GM23338 (cell line): ENCODE data around the gene TRIM61. TPM values are rescaled to one million over a fixed set of nuclear protein-coding genes. Genes with fewer than 3 reads are reported as not detected.

Experiments used
- ATAC-seq: fragments of 200-7000 bp; cut with Tn5 transposase; 3 replicates; pipeline ENCODE4 v1.9.1; 2020
- DNase-seq: peaks from one replicate; pipeline ENCODE4 v3.0.0-alpha.2; 2015; ENCODE audit warnings: low spot score
- H2AFZ ChIP-seq: fragments of 200-600 bp; sonication (generic); 2 replicates; pipeline ENCODE4 v1.8.0; 2016; ENCODE audit warnings: antibody characterized with exemption, mild to moderate bottlenecking, moderate library complexity
- H3F3A ChIP-seq: fragments of 200-600 bp; sonication (generic); replicated peaks from 2 replicates; pipeline ENCODE4 v1.8.0; 2017; ENCODE audit warnings: antibody characterized with exemption, mixed run types, low read depth
- H3K27ac ChIP-seq: fragments of 200-600 bp; sonication (generic); 2 replicates; pipeline ENCODE4 v1.6.1; 2016; ENCODE audit warnings: low read depth
- H3K27me3 ChIP-seq: fragments of 200-600 bp; sonication (generic); 2 replicates; pipeline ENCODE4 v1.8.0; 2016; ENCODE audit warnings: mild to moderate bottlenecking, mixed run types, moderate library complexity; ENCODE audit not compliant: insufficient read depth
- H3K36me3 ChIP-seq: fragments of 200-600 bp; sonication (generic); 2 replicates; pipeline ENCODE4 v1.8.0; 2016; ENCODE audit warnings: mild to moderate bottlenecking; ENCODE audit not compliant: insufficient read depth
- H3K4me1 ChIP-seq: fragments of 200-600 bp; sonication (generic); 2 replicates; pipeline ENCODE4 v1.8.0; 2016; ENCODE audit warnings: mild to moderate bottlenecking, moderate library complexity; ENCODE audit not compliant: insufficient read depth
- H3K4me2 ChIP-seq: fragments of 200-600 bp; sonication (generic); 2 replicates; pipeline ENCODE4 v1.7.1; 2017; ENCODE audit warnings: mixed run types
- H3K4me3 ChIP-seq: fragments of 200-600 bp; sonication (generic); 2 replicates; pipeline ENCODE4 v1.6.1; 2016; ENCODE audit warnings: mixed run types
- H3K79me2 ChIP-seq: fragments of 200-600 bp; sonication (generic); replicated peaks from 2 replicates; pipeline ENCODE4 v1.8.0; 2017; ENCODE audit warnings: mild to moderate bottlenecking; ENCODE audit not compliant: insufficient read depth
- H3K9me2 ChIP-seq: fragments of 200-600 bp; sonication (generic); 2 replicates; pipeline ENCODE4 v1.8.0; 2017; ENCODE audit not compliant: insufficient read depth
- H4K20me1 ChIP-seq: fragments of 200-600 bp; sonication (generic); replicated peaks from 2 replicates; pipeline ENCODE4 v1.8.0; 2017; ENCODE audit warnings: mild to moderate bottlenecking; ENCODE audit not compliant: insufficient read depth
- H3K27ac Mint-ChIP-seq: 2 replicates; pipeline ENCODE4 v1.8.0; 2020; ENCODE audit warnings: inconsistent platforms, mild to moderate bottlenecking, moderate library complexity, mixed read lengths
- H3K27me3 Mint-ChIP-seq: 3 replicates; pipeline ENCODE4 v1.8.0; 2022; ENCODE audit warnings: low read depth, mild to moderate bottlenecking, moderate library complexity, mixed read lengths, inconsistent platforms; ENCODE audit not compliant: insufficient read depth, poor library complexity
- H3K36me3 Mint-ChIP-seq: 3 replicates; pipeline ENCODE4 v1.8.0; 2021; ENCODE audit warnings: low read depth, mild to moderate bottlenecking, inconsistent platforms, moderate library complexity, mixed read lengths
- H3K4me1 Mint-ChIP-seq: 3 replicates; pipeline ENCODE4 v1.8.0; 2020; ENCODE audit warnings: mild to moderate bottlenecking, inconsistent platforms, mixed read lengths
- H3K4me3 Mint-ChIP-seq: 3 replicates; pipeline ENCODE4 v1.8.0; 2021; ENCODE audit warnings: moderate library complexity, mild to moderate bottlenecking, inconsistent platforms, mixed read lengths
- H3K9me3 Mint-ChIP-seq: 3 replicates; pipeline ENCODE4 v1.8.0; 2020; ENCODE audit warnings: moderate library complexity, mild to moderate bottlenecking, inconsistent platforms, mixed read lengths
- CREB1 ChIP-seq: fragments of 250-450 bp; sonication (Bioruptor Pico); IDR thresholded peaks from 2 replicates; pipeline ENCODE4 v1.5.0; 2020; ENCODE audit warnings: low read depth, mild to moderate bottlenecking, moderate library complexity
- EZH2 ChIP-seq: fragments of 200-600 bp; sonication (generic); IDR thresholded peaks from one replicate; pipeline ENCODE4 v1.8.0; 2017; ENCODE audit warnings: antibody characterized with exemption, mild to moderate bottlenecking, low read depth; ENCODE audit not compliant: unreplicated experiment
- JUNB ChIP-seq: IDR thresholded peaks from one replicate; pipeline ENCODE4 v1.6.1; 2016; ENCODE audit warnings: antibody characterized with exemption; ENCODE audit not compliant: unreplicated experiment
- NANOG ChIP-seq: IDR thresholded peaks from 2 replicates; pipeline ENCODE4 v1.6.1; 2016; ENCODE audit warnings: antibody characterized with exemption, borderline replicate concordance
- STAT1 ChIP-seq: IDR thresholded peaks from one replicate; pipeline ENCODE4 v1.6.1; 2016; ENCODE audit warnings: antibody characterized with exemption; ENCODE audit not compliant: unreplicated experiment
- ZNF114 ChIP-seq: fragments of 250-450 bp; sonication (Bioruptor Pico); IDR thresholded peaks from 2 replicates; pipeline ENCODE4 v1.5.0; 2020; ENCODE audit warnings: mild to moderate bottlenecking, moderate library complexity
- ZNF331 ChIP-seq: fragments of 250-450 bp; sonication (Bioruptor Pico); IDR thresholded peaks from 2 replicates; pipeline ENCODE4 v1.5.0; 2020; ENCODE audit warnings: low read depth, mild to moderate bottlenecking, moderate library complexity
- polyA plus RNA-seq: library from polyadenylated mRNA; unstranded; fragments of >200 nt; fragmentation: Nextera tagmentation; extraction: Ambion mirVana; gene quantifications from 2 replicates; pipeline ENCODE4 v1.2.1, GENCODE V29; 2016
- total RNA-seq: library from RNA; depleted of rRNA; stranded (reverse); fragments of >200 nt; shearing (Covaris generic); gene quantifications from 2 replicates; pipeline ENCODE4 v1.2.3, GENCODE V29; 2014
- TF ChIP-seq, protein P1 (sequence below): fragments of 250-450 bp; sonication (Bioruptor Pico); IDR thresholded peaks from 2 replicates; pipeline ENCODE4 v1.5.0; 2020; ENCODE audit warnings: mild to moderate bottlenecking, moderate library complexity
- TF ChIP-seq, protein P2 (sequence below): IDR thresholded peaks from 2 replicates; pipeline ENCODE4 v1.6.1; 2016; ENCODE audit warnings: antibody characterized with exemption
- TF ChIP-seq, protein P3 (sequence below): IDR thresholded peaks from one replicate; pipeline ENCODE4 v1.6.1; 2018; ENCODE audit warnings: antibody characterized with exemption; ENCODE audit not compliant: unreplicated experiment
- TF ChIP-seq, protein P4 (sequence below), 2 experiments: fragments of 200-600 bp in 1 of 2; sonication (generic) in 1 of 2; conservative IDR thresholded peaks; 2 replicates each; pipeline versions ENCODE4 v1.5.1 to v1.6.1; 2016 to 2017; ENCODE audit warnings: antibody characterized with exemption in 2 of 2, low read depth in 2 of 2, mild to moderate bottlenecking in 2 of 2, moderate library complexity in 1 of 2

TRIM61 gene
- total and polyA plus RNA-seq, 2 experiments from 2014 or later: 0.38 TPM; not detected in 1

DNA sequence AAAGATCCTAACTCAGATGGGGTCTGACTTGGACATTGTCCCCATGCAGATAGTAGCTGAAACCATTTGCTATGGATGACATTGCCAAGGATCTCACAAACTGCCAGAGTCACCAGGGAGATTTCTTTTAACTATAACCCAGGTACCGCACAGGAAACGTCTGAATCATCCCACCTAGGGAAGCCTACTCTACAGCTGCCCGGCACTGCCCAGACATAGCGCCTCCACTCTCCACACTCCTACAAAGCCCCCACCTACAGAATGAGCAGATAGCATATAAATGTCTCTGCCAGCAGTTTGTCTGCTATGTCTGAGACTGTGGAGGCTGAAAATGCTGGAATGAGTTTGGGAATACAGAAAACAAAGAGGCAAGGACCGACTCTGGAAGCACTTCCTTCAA is 32.3 kb downstream of the TRIM61 start:
- Histone ChIP-seq H3F3A (0 out of 2 replicates have a peak, but pooled peaks cover 3% of the 10 kb centered on the region), H3K27me3 (no peaks in the 10 kb centered on the region), H3K4me3 (no peak overlapping the region), H4K20me1 (no peaks in the 10 kb centered on the region), H3K4me1 (no peaks in the 10 kb centered on the region), H3K27ac (no peak overlapping the region), H3K4me2 (no peak overlapping the region), H3K9me2 (peaks cover 8% of the 10 kb centered on the region; the same call in 1 of the 2 replicates), H2AFZ (peak overlapping the region; percentile 93), H3K36me3 (no peaks in the 10 kb centered on the region), H3K79me2 (no peaks in the 10 kb centered on the region)
- TF ChIP-seq EZH2 (no peak), STAT1 (no peak), ZNF331 (CRISPR knock-in tag) (no peak), JUNB (no peak), CREB1 (no peak), NANOG (no peak), ZNF114 (CRISPR knock-in tag) (no peak)
- TF ChIP-seq, protein P1, sequence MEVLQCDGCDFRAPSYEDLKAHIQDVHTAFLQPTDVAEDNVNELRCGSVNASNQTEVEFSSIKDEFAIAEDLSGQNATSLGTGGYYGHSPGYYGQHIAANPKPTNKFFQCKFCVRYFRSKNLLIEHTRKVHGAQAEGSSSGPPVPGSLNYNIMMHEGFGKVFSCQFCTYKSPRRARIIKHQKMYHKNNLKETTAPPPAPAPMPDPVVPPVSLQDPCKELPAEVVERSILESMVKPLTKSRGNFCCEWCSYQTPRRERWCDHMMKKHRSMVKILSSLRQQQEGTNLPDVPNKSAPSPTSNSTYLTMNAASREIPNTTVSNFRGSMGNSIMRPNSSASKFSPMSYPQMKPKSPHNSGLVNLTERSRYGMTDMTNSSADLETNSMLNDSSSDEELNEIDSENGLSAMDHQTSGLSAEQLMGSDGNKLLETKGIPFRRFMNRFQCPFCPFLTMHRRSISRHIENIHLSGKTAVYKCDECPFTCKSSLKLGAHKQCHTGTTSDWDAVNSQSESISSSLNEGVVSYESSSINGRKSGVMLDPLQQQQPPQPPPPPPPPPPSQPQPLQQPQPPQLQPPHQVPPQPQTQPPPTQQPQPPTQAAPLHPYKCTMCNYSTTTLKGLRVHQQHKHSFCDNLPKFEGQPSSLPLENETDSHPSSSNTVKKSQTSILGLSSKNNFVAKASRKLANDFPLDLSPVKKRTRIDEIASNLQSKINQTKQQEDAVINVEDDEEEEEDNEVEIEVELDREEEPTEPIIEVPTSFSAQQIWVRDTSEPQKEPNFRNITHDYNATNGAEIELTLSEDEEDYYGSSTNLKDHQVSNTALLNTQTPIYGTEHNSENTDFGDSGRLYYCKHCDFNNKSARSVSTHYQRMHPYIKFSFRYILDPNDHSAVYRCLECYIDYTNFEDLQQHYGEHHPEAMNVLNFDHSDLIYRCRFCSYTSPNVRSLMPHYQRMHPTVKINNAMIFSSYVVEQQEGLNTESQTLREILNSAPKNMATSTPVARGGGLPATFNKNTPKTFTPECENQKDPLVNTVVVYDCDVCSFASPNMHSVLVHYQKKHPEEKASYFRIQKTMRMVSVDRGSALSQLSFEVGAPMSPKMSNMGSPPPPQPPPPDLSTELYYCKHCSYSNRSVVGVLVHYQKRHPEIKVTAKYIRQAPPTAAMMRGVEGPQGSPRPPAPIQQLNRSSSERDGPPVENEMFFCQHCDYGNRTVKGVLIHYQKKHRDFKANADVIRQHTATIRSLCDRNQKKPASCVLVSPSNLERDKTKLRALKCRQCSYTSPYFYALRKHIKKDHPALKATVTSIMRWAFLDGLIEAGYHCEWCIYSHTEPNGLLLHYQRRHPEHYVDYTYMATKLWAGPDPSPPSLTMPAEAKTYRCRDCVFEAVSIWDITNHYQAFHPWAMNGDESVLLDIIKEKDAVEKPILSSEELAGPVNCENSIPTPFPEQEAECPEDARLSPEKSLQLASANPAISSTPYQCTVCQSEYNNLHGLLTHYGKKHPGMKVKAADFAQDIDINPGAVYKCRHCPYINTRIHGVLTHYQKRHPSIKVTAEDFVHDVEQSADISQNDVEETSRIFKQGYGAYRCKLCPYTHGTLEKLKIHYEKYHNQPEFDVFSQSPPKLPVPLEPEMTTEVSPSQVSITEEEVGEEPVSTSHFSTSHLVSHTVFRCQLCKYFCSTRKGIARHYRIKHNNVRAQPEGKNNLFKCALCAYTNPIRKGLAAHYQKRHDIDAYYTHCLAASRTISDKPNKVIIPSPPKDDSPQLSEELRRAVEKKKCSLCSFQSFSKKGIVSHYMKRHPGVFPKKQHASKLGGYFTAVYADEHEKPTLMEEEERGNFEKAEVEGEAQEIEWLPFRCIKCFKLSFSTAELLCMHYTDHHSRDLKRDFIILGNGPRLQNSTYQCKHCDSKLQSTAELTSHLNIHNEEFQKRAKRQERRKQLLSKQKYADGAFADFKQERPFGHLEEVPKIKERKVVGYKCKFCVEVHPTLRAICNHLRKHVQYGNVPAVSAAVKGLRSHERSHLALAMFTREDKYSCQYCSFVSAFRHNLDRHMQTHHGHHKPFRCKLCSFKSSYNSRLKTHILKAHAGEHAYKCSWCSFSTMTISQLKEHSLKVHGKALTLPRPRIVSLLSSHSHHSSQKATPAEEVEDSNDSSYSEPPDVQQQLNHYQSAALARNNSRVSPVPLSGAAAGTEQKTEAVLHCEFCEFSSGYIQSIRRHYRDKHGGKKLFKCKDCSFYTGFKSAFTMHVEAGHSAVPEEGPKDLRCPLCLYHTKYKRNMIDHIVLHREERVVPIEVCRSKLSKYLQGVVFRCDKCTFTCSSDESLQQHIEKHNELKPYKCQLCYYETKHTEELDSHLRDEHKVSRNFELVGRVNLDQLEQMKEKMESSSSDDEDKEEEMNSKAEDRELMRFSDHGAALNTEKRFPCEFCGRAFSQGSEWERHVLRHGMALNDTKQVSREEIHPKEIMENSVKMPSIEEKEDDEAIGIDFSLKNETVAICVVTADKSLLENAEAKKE (CRISPR knock-in tag): no peak
- TF ChIP-seq, protein P2, sequence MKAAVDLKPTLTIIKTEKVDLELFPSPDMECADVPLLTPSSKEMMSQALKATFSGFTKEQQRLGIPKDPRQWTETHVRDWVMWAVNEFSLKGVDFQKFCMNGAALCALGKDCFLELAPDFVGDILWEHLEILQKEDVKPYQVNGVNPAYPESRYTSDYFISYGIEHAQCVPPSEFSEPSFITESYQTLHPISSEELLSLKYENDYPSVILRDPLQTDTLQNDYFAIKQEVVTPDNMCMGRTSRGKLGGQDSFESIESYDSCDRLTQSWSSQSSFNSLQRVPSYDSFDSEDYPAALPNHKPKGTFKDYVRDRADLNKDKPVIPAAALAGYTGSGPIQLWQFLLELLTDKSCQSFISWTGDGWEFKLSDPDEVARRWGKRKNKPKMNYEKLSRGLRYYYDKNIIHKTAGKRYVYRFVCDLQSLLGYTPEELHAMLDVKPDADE: no peak
- TF ChIP-seq, protein P3, sequence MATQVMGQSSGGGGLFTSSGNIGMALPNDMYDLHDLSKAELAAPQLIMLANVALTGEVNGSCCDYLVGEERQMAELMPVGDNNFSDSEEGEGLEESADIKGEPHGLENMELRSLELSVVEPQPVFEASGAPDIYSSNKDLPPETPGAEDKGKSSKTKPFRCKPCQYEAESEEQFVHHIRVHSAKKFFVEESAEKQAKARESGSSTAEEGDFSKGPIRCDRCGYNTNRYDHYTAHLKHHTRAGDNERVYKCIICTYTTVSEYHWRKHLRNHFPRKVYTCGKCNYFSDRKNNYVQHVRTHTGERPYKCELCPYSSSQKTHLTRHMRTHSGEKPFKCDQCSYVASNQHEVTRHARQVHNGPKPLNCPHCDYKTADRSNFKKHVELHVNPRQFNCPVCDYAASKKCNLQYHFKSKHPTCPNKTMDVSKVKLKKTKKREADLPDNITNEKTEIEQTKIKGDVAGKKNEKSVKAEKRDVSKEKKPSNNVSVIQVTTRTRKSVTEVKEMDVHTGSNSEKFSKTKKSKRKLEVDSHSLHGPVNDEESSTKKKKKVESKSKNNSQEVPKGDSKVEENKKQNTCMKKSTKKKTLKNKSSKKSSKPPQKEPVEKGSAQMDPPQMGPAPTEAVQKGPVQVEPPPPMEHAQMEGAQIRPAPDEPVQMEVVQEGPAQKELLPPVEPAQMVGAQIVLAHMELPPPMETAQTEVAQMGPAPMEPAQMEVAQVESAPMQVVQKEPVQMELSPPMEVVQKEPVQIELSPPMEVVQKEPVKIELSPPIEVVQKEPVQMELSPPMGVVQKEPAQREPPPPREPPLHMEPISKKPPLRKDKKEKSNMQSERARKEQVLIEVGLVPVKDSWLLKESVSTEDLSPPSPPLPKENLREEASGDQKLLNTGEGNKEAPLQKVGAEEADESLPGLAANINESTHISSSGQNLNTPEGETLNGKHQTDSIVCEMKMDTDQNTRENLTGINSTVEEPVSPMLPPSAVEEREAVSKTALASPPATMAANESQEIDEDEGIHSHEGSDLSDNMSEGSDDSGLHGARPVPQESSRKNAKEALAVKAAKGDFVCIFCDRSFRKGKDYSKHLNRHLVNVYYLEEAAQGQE: no peak
- TF ChIP-seq, protein P4, sequence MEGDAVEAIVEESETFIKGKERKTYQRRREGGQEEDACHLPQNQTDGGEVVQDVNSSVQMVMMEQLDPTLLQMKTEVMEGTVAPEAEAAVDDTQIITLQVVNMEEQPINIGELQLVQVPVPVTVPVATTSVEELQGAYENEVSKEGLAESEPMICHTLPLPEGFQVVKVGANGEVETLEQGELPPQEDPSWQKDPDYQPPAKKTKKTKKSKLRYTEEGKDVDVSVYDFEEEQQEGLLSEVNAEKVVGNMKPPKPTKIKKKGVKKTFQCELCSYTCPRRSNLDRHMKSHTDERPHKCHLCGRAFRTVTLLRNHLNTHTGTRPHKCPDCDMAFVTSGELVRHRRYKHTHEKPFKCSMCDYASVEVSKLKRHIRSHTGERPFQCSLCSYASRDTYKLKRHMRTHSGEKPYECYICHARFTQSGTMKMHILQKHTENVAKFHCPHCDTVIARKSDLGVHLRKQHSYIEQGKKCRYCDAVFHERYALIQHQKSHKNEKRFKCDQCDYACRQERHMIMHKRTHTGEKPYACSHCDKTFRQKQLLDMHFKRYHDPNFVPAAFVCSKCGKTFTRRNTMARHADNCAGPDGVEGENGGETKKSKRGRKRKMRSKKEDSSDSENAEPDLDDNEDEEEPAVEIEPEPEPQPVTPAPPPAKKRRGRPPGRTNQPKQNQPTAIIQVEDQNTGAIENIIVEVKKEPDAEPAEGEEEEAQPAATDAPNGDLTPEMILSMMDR (conservative IDR thresholded peaks at IDR 0.05; ENCODE audit: low read depth in 2 of 2): no peak
- Mint-ChIP-seq H3K27ac (no peak overlapping the region), H3K4me3 (no peak overlapping the region), H3K36me3 (no peaks in the 10 kb centered on the region), H3K4me1 (no peaks in the 10 kb centered on the region), H3K9me3 (no peaks in the 10 kb centered on the region), H3K27me3 (peaks cover 1% of the 10 kb centered on the region)
- ATAC-seq (no peak), DNase-seq (no peak)
